Measurements from ENCODE around the gene PET100.

Gene PET100

GRCh38 chr19:7619671-7620441 is 9.7 kb upstream of the PET100 start:
- peak; percentile 14; the same call in 1 of the 2 replicates for TF ChIP-seq ZBTB7A (IDR thresholded peaks at IDR 0.05; ENCODE audit: low read depth)
- peak; percentile 1; the same call in 1 of the 2 replicates for TF ChIP-seq TCF12 (IDR thresholded peaks at IDR 0.05; ENCODE audit: low read depth)
- no peak for TF ChIP-seq NFIC (IDR thresholded peaks at IDR 0.05)
- no peak for TF ChIP-seq TEAD4 (IDR thresholded peaks at IDR 0.05)

GRCh38 chr19:7620442-7621412 is 8.9 kb upstream of the PET100 start:
- TF ChIP-seq FOXM1 (IDR thresholded peaks at IDR 0.05; ENCODE audit: borderline replicate concordance, low read depth) = no peak
- no peak for TF ChIP-seq USF1 (IDR thresholded peaks at IDR 0.05)
- TF ChIP-seq MAX (IDR thresholded peaks at IDR 0.05) = no peak
- TF ChIP-seq RAD21 (IDR thresholded peaks at IDR 0.05; ENCODE audit: low read depth) = no peak
- no peak for TF ChIP-seq CEBPB (IDR thresholded peaks at IDR 0.05)
- no peak for TF ChIP-seq TAF1 (IDR thresholded peaks at IDR 0.05; ENCODE audit: low read depth)
- no peak for TF ChIP-seq YY1 (IDR thresholded peaks at IDR 0.05; ENCODE audit: low read depth)
- TF ChIP-seq TCF12 (IDR thresholded peaks at IDR 0.05; ENCODE audit: low read depth) = no peak
- no peak for TF ChIP-seq NFIC (IDR thresholded peaks at IDR 0.05)
- TF ChIP-seq ZBTB7A (IDR thresholded peaks at IDR 0.05; ENCODE audit: low read depth) = no peak
- no peak for TF ChIP-seq REST (IDR thresholded peaks at IDR 0.05; ENCODE audit: low read depth)
- TF ChIP-seq CREB1 (IDR thresholded peaks at IDR 0.05; ENCODE audit: low read depth) = no peak
- TF ChIP-seq TEAD4 (IDR thresholded peaks at IDR 0.05) = no peak

- TF ChIP-seq USF1 (IDR thresholded peaks at IDR 0.05) = no peak
Measured at GRCh38 chr19:7622933-7623685, 6.5 kb upstream of the PET100 start.

GRCh38 chr19:7623725-7624603 is 5.6 kb upstream of the PET100 start:
- TF ChIP-seq TEAD4 (IDR thresholded peaks at IDR 0.05) (no peak), TAF1 (IDR thresholded peaks at IDR 0.05; ENCODE audit: low read depth) (no peak), REST (IDR thresholded peaks at IDR 0.05; ENCODE audit: low read depth) (no peak), NFIC (IDR thresholded peaks at IDR 0.05) (no peak), USF1 (IDR thresholded peaks at IDR 0.05) (no peak), MAX (IDR thresholded peaks at IDR 0.05) (no peak), CREB1 (IDR thresholded peaks at IDR 0.05; ENCODE audit: low read depth) (no peak)

GRCh38 chr19:7624810-7625209 is 4.8 kb upstream of the PET100 start:
- TF ChIP-seq EP300 (IDR thresholded peaks at IDR 0.05; ENCODE audit: borderline replicate concordance) (no peak), RAD21 (IDR thresholded peaks at IDR 0.05; ENCODE audit: low read depth) (no peak), USF1 (IDR thresholded peaks at IDR 0.05) (no peak), CEBPB (IDR thresholded peaks at IDR 0.05) (no peak), NFIC (IDR thresholded peaks at IDR 0.05) (no peak), CREB1 (IDR thresholded peaks at IDR 0.05; ENCODE audit: low read depth) (no peak)
